ENCODE data around the gene PACS2. TPM values are rescaled to one million over a fixed set of nuclear protein-coding genes. Genes with fewer than 3 reads are reported as not detected.
"Not testable (repeated sequence)": the region's sequence is repeated elsewhere in the genome, so short reads cannot be mapped to it uniquely, and the experiment has no call there.

The PACS2 gene
- polyA plus RNA-seq, 4 donors: 46.8 to 102 (median 80.9) TPM

GRCh38 chr14:105348169-105348944, 33.8 kb downstream of the PACS2 start:
- DNase-seq (ENCODE audit: low read depth in 4 of 4, low spot score in 2 of 4): no peak

DNA sequence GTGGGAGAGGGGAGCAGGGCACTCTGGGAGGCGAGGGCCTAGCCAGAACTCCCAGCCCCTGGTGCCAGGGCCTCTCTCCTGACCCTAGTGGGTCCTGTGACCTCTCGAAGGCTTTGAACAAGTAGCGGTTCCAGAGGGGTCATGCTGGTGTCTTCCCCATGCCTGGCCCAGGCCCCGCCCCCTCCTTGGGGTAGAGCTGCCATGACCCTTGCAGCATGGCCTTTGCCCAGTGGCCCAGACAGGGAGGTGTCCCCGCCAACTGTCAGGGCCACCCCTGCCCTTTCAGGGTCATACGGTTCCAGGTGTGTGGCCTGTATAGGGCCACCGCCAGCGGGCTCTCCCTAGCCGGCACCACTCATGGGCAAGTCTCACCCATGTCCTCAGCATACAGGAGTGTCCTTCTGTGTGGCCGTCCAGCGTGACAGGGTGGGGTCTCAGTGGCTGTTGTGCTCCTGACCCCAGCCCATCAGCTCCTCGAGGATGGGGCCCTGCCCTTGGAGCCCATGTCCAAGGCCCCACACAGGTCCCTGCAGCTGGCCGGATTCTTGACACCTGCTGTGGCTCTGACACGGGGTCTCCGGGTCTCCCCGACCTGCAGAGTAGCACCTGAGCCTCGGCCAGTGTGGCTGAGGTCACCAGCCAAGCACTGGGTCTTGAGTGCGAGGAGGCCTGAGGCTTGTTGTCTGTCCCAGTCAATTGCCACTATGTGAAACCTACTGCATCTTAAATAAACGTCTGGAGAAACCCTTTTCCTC, 34.6 kb downstream of the PACS2 start:
- DNase-seq (ENCODE audit: low read depth in 4 of 4, low spot score in 2 of 4): no peak

- no peak for DNase-seq (ENCODE audit: low read depth in 4 of 4, low spot score in 2 of 4)
These were observed 35.4 kb downstream of the PACS2 start for GRCh38 chr14:105349992-105350391.

DNA sequence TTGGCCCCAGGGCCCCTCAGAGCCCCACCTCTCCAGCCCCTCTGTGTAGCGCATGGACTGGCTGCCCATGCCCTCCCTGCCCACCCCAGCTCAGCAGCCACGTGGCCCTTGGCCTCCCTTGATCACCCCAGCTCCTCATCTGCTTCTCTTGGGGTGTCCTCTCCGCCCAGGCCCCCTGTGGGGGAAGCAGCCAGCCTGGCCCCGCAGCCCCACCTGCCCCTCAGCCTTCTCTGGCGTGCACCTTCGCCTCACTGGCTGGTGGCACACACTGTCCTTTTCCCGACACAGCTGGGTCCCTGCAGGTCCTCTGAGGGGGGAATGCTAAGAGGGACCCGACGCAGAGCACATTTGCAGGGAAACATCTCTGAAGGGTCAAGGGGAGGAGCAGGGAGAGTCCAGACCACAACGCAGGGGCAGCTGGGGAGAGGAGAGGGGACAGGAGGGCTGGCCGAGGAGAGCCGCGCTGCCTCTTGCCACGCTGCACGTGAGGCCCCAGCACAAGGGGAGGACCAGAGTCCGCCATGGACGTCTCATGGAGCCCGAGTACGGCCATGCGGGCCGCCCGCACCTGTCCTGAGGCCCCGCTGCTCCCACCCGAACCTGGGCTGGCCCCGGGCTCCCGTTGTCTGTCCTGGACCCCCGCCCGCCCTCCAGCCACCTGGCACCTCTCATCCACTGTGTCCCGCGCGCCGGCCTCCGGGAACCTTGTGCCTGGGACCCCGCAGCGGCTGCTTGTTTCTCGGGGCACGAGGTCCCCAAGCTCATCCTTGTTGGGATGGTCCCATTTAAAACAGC, 36.1 kb downstream of the PACS2 start:
- no peak for DNase-seq (ENCODE audit: low read depth in 4 of 4, low spot score in 2 of 4)

GRCh38 chr14:105351410-105351809, 36.9 kb downstream of the PACS2 start:
- DNase-seq (ENCODE audit: low read depth in 4 of 4, low spot score in 2 of 4): no peak

DNA sequence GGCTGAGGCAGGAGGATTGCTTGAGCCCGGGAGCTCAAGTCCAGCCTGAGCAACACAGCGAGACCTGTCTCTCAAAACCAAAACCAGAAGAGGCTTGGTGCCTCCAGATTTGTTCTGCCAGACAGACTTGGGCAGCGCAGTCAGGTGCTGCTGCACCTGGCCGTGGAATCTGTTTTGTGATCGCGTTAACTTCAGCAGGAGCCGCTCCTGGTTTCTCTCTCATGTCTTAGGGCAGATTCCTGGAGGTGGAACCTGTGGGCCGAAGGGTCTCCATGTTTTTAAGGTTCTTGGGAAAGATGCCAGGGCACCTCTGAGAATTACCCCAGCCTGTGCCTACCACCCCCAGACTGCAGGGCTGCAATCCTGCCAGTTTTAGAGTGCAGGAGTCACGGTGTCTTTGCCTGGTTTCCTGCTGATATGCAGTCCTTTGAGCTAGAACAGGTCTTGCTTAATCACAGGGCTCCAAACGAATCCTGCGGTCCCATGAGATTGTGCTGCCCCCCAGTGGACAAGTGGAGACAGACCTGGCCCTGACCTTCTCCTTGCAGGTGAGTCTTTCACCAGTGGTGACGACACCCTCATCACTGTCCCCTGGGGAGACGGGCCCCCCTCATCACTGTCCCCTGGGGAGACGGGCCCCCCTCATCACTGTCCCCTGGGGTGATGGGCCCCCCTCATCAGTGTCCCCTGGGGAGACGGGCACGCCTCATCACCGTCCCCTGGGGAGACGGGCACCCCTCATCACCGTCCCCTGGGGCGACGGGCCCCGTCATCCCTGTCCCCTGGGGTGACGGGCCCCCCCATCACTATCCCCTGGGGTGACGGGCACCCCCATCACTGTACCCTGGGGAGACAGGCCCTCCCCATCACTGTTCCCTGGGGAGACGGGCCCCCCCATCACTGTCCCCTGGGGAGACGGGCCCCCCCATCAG, 37.6 kb downstream of the PACS2 start:
- peak; percentile 46 to 80 (median 58) for DNase-seq (ENCODE audit: low read depth in 4 of 4, low spot score in 2 of 4)

GRCh38 chr14:105353136-105353535, 38.6 kb downstream of the PACS2 start:
- no peak for DNase-seq (ENCODE audit: low read depth in 4 of 4, low spot score in 2 of 4)

GRCh38 chr14:105354541-105354940, 40.0 kb downstream of the PACS2 start:
- DNase-seq (ENCODE audit: low read depth in 4 of 4, low spot score in 2 of 4): no peak

DNA sequence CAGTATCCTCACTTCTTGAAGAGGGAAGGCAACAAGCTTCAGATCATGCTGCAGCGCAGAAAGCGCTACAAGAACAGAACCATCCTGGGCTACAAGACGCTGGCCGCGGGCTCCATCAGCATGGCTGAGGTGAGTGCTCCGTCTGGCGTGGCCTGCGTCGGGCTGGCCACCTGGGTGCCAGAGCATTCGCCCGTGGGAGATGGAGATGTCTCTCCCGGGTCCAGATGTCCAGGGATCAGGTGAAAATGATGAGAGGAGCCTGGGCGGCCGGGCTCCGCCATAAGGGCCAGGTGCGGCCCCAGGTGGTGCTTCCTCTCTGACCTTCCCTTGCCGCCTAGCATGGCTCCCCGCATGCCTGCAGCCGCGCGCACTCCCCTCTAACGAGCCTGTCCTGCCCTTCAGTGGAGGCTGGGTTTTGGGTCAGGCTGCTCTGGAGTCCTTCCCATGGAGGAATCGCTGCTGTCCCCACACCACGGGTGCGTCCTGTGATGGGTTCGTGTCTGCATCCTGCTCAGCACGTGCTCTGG, 40.6 kb downstream of the PACS2 start:
- no peak for DNase-seq (ENCODE audit: low read depth in 4 of 4, low spot score in 2 of 4)

DNA sequence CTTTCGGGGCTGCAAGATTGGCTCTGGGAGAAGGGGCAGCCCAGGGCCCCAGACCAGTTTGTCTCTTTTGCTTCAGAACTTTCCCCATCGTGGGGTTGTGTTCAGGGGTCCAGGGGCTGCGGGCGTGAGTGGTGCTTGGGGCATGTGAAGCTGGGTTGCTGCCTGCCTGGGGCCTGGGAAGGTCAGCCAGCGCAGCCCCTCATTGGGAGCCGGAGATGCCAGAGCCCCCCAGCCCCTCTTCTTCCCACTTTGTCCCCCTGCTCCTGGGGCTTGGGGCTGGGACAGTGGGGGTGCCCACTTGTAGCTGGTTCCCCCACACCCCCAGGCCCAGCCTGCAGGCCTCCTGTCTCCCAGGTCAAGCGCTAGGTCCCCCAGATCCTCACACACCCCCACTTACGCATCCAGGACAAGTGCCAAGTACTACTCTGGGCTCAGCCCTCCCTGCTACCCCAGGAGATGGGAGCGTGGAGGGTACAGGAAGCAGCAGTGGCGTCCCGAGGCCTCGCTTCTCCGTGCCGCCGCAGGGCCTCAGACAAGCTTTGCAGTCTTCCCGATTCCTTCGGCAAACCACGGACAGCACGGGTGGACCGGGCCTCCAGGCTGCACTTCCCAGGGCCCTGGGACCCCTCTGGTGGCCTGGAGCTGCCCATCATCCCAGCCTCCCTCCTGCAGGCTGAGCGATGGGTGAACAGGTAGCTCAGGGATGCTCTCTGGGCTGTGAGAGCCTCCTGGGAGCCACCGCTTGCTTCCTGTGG, 41.5 kb downstream of the PACS2 start:
- DNase-seq (ENCODE audit: low read depth in 4 of 4, low spot score in 2 of 4): no peak

GRCh38 chr14:105356927-105357326, 42.4 kb downstream of the PACS2 start:
- DNase-seq (ENCODE audit: low read depth in 4 of 4, low spot score in 2 of 4): no peak

DNA sequence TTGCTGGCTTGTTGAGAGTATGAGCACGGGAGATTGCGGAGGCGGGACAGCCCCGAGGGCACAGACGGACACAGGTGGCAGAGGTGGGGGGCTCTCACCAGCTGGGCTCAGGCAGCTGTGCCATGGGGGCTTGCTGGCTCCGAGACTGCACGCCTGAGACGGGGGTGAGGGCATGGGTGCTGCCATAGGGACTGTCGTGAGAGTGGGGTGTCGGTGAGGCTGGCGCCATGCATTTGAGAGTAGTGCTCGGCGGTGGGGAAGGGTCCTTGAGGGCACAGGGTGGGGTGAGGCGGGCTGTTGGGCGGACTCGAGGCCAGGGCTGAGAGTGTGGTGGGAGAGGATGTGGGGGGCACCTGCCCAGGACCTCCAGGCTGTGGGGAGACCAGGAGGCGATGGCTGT, 43.1 kb downstream of the PACS2 start:
- DNase-seq (ENCODE audit: low read depth in 4 of 4, low spot score in 2 of 4): no peak

DNA sequence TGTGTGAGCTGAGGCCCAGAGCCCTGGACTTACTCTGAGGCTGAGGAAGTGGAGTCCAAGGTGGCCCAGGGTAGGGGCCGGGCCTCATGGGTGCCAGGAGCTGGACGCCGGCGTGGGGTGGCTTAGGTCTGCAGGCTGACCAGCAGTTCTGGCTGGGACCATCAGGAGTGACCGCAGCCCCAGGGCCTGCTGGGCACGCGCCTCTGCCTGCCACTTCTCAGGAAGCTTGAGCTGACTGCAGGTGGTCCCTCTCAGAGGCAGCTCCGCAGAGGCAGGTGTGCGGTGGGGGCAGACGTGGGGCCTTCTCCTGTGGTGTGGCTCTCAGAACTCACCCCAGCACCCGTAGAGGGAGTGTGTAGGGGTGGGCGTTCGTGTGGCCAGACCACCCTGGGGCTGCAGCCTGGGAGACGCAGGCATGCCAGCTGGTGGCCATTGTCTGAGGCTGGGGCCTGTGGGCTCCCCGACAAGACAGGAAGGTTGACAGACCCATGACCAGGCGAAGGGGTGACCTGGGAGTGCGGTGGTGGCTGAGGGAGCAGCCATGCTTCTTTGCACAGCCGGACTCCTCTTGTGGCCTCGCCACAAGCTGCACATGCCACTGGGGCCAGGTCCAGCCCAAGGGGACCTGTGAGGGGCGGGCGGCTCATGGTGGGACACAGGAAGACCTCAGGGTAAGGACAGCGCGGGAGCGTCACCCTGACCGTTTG, 43.7 kb downstream of the PACS2 start:
- no peak for DNase-seq (ENCODE audit: low read depth in 4 of 4, low spot score in 2 of 4)

GRCh38 chr14:105358943-105359342, 44.4 kb downstream of the PACS2 start:
- no peak for DNase-seq (ENCODE audit: low read depth in 4 of 4, low spot score in 2 of 4)

- not testable (repeated sequence) for DNase-seq (ENCODE audit: low read depth in 4 of 4, low spot score in 2 of 4)
These were observed 46.9 kb downstream of the PACS2 start for GRCh38 chr14:105361412-105361811.

DNA sequence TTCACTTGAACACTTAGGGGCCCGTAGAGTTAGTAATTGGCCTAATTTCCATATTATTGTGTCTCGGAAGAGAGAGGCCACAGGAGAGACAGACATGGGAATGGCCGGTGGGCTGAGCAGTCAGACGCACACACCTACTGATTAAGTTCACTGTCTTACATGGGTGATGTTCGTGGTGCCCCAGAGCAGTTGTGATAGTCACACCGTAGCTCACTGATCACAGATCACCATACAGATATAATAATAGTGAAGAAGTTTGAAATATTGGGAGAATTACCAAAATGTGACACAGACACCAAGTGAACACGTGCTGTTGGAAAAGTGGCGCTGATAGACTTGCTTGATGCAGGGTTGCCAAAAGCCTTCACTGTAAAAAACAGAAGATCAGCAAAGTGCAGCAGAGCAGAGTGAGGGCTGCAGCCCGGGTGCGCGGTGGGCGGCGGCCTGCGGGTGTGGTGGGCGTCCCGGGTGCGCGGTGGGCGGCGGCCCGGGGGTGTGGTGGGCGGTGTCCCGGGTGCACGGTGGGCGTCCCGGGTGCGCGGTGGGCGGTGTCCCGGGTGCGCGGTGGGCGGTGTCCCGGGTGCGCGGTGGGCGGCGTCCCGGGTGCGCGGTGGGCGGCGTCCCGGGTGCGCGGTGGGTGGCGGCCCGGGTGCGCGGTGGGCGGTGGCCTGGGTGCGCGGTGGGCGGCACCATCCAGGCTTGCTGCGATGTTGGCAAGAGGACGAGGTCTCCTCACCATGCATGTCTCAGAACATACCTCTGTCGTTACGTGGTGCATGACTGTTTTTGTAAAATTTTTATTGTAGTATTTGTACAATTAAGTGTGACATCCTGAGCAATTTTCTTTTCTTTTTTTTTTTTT, 49.5 kb downstream of the PACS2 start:
- no peak for DNase-seq (ENCODE audit: low read depth in 4 of 4, low spot score in 2 of 4)

DNA sequence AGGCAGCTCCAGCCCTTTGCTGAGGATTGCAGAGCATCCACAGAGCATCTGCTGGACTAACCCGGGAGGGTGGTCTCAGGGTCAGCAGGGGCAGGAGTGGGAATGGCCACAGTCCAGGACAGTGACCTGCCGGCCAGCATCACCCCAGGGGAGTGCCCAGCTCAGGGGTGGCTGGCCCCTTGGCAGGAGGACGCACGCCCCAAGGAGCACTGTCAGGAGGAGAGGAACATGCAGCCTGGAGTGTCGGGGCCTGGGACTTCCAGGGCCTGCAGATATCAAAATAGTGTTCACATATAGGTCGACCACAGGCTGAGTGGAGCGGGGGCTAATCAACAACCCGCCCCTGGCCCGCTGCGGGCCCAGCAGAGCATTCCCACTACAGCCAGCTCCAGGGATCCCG, 50.6 kb downstream of the PACS2 start:
- no peak for DNase-seq (ENCODE audit: low read depth in 4 of 4, low spot score in 2 of 4)

DNA sequence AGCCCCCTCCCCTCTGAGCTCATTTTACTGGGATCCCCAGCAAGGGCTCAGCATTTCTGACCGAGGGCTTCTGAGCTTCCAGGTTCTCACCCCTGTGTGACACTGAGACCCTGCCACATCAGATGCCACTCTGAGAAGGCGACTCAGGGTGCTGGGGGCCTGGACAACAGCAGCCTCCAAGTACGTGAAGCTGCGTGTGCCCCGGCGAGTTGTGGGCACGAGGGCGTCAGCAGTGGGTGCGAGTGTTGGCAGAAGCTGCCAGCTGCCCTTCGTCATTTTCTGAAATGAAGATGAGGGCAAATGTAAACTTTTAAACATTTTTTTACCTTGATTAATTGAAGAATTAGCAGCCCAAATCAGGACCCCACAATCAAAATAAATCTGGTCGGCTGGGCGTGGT, 51.1 kb downstream of the PACS2 start:
- no peak for DNase-seq (ENCODE audit: low read depth in 4 of 4, low spot score in 2 of 4)

All from left renal cortex interstitium (tissue), 4 donors.